ENCODE measurements around the gene CYB561.

Gene CYB561

DNA sequence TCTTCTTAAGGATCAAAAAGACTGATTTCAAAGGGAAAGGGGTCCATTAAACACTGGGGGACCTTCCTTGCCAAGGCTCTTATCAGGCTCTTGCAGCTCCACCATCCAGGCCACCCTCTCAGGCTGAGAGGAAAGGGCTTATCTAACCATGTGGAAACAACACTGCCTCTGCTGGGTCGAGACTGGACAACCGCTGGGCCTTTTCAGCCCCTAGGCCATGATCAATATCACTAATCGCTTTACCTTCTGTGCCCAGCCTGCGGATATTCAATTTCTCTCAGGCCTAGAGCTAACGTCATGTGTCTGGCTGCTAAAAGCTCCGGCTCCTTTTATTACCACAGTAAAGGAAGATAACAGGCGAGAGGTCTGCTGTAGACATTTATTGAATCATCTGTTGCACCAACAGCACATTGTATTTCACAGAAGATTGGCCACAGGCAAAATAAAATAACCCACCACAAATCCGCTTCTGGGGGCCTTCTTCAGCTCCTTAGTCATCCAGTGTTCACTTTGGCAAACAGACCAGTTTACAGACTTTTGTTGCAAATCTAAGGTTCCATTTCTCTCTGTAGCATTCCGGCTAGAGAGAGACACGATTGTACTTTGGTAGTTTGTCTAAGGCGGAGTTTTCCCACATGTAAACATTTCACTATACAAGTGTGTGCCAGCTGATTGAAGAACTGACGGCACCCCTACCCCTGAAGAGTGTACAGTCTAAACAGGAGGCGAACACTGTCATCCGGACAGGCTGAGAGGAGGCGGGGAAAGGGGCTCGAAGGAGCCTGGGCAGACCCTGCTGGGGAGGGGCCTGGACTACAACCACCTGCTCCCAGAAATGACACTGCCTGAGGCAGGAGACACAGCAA is 13.9 kb downstream of the CYB561 start:
- DNase-seq: no peak

DNA sequence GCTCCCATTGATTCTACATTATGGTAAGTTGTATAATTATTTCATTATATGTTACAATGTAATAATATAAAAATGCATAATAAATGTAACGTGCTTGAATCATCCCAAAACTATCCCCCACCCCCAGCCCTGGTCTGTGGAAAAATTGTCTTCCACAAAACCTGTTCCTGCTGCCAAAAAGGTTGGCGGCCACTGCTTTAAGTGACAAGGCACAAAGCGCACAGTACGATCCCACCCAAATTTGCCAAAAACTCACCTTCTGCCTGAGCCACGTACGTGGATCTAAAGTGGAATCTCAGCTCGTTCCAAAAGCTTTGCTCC is 14.5 kb downstream of the CYB561 start:
- no peak for DNase-seq

DNA sequence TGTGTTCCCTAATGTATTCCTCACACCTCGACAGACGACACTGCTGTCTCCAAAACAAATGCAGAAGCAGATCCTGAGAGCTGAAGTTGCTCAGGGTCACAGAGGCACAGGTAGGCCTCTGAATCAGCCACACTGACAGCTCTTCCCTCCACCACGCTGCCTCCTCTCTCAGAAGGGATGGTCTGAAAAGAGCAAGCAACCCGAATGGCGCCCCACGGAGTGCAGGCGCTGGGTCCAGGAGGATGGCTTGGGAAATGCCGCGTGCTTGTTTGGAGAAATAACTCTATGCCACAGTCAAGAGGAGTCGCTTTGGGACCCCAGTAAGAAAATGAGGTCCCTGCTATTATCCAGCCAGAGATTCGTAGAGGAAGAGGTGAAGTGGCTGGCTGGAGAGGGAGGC is 15.9 kb downstream of the CYB561 start:
- no peak for DNase-seq

DNA sequence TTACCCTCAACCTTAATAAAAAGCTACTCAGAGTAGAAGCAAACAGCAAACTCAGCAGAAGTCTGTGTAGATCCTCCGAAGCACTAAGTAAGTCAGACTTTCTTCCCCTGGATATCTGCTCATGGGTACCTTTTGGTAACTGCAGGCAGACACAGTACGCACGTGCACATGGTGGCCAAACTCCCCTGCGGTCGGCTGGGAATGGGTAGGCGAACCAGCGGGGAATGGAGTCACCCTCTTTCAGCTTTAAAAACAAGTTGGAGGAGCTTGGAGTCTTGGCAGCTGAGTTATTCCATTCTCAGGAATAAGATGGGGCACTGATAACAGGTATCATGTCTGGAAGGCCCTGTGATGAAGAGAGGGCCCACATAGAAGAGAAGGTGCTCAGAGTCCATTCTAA is 16.3 kb downstream of the CYB561 start:
- no peak for DNase-seq

DNA sequence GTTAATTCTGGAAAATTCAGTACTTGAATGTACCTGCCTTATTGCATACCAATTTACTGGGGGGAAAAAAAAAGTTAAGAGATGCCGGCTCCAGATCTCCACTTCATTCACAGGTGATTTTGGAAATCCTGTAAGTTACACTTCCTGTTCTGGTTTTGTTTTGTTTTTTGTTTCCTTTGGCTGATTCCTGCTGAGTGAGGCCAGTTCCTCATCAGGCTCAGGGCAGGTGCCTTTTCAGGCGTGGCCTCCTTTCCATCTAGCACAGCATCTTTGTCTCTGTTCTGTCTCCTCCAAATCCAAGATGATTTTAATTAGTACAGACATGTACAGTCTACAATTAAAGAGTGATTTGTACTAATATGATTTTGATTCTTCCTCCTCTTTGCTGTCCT is 19.2 kb downstream of the CYB561 start:
- DNase-seq: no peak

DNA sequence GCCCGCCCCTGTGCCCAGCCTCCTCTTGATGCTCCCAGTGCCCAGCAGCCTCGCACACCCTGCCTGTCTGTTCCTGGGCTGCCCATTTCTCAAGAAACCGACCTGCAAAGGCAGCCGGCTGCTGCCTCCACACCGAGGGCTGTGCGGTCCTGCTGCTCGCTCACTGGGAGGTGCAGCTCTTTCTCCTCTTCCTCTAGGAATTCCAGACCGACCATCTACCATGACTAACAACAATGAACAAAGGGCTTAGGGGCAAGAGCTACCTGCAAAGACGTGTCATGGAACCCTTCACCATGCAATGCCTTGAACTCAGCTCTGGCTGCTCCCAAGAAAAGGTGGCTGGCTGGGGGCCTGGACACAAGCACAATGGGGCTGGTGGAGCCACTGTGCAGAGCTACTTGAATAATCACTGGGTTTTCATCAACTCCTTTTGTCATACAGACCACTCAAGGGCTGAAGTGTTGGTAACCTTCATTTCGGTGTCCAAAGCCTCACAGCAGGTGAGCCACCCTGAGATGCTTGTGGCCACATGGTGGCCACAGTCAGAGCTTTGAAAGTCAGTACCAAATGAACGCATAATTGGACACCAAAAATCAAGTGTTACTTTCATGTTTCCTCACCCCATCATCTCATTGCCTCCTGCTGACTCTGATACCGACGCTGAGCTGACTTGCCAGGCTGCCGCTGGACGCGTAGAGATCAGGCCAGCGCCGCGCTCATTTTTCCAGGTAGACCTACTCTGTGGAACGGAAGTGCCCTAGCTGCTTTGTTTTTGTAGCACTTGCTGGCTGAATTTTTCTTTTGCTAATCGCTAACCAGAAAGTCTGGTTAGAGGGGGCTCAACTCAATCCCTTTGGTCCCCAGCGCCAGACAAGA is 19.8 kb downstream of the CYB561 start:
- no peak for DNase-seq

DNA sequence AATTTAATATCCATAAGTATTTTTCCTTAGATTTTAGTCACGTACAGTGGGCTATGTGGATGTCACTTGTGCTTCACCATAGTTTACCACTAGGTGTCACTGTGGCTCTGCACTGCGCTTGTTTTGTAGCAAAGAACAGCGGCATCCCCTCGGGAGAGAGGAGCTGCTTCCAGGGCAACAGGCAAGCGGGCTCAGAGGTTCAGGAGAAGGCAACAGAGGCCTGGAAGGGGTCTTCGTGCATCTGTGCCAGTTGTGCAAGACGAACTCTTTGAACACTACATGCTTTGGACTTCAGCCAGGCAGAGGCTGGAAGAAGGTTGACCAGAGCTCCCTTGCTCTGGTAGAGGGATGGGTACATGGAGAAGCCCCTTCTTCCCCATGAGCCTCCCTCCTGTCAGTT is 20.6 kb downstream of the CYB561 start:
- peak; percentile 65 to 70 for DNase-seq

DNA sequence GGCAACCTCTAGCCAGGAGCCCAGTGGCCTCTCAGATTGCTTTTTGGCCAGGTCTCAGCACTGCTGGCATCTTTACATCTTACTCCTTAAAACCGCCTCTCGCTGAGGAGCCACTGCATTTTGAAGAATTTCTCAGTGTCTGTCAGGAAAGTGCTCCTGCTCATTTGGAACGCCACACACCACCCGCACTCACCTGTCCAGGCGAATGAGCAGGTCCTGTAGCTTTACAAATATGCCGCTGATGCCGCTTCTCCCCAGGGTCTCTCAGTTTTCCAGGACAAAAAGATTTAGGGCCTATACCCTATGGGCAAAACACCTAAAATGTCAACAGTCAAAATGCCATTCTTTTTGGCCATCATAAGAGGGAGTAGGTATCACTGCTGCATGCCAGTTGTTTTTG is 22.1 kb downstream of the CYB561 start:
- no peak for DNase-seq

DNA sequence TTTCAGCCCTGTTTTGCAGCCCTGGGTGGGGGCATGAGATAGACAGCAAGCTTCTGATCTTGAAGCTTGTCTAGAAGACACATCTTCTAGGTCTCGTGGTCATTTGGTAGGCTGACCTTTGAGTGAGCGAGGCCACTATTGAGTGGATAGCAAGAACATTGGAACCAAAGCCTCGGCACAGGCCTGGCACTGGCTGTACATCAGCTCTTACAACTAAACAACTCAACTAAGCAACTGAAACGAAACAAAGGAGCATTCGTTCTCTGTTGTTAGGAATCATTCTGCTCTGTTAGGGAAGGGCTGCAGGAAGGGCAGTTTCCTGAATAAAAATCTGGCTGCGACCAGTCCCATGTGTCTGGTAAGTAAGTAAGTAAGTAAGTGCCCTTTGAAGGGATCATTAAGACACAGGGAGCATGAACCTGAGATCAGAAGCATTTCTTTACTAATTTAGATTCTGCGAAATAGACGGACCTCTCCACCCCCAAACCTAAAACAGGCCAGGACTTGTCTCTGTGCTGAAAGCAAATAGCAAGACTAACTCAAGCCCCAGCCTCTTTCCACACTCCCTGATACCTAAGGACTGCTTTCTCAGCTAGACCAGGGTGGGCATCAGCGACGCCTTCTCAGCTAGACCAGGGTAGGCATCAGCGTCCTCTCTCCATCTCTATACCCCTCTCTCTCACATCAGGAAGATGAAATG is 22.7 kb downstream of the CYB561 start:
- DNase-seq: no peak

DNA sequence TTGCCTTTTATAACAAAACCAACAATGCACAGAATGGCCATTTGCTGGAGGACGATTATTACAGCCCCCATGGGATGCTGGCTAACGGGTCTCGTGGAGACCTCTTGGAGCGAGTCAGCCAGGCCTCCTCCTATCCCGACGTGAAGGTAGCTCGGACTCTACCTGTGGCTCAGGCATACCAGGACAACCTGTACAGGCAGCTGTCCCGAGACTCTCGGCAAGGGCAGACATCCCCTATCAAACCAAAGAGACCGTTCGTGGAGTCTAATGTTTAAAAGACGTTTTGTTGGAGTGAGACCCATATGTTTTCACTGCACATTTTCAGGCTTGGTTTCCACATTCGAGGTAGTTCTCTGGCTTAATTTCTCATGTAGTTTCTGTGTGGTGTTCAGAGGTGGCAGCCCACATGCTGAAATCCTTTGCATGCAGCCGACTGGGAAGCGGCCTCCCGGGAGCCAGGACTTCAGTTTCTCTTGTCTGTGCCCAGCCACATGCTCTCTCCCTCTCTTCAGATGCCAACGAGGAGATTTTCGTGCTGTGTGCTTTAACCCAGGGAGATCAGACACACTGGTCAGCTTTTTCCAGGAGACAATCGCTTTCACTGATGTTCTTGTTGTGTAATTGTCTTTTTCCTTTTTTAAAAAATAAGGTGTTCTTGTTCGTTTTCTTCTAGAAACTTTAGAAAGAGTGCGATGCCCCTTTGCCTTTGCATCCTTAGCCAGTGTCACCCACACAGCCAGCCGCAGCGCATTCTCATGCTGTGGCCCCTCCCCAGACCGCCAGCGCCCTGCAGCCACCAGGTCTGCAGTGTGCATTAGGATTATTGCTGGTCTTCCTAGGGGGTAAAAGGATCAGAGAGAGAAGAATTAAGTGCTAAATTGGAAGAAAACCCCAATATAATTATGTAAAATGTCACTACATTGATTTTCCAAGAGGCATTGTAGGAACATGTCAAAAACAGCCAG is 24.1 kb downstream of the CYB561 start:
- no peak for DNase-seq

DNA sequence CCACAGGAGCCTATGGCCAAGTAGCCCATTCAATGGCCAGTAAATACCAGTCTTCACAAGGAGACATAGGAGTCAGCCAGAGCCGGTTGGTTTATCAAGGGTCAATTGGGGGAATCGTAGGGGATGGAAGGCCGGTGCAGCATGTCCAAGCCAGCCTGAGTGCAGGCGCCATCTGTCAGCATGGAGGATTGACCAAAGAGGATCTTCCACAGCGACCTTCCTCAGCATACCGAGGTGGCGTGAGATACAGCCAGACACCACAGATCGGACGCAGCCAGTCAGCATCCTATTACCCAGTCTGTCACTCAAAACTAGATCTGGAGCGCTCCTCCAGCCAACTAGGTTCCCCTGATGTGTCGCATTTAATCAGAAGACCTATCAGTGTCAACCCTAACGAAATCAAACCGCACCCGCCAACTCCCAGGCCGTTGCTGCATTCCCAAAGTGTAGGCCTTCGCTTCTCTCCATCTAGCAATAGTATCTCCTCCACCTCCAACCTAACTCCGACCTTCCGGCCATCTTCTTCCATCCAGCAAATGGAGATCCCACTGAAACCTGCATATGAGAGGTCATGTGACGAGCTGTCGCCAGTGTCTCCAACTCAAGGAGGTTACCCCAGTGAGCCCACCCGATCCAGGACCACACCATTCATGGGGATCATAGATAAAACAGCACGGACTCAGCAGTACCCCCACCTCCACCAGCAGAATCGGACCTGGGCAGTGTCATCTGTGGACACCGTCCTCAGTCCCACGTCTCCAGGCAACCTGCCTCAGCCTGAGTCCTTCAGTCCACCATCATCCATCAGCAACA is 25.0 kb downstream of the CYB561 start:
- no peak for DNase-seq

DNA sequence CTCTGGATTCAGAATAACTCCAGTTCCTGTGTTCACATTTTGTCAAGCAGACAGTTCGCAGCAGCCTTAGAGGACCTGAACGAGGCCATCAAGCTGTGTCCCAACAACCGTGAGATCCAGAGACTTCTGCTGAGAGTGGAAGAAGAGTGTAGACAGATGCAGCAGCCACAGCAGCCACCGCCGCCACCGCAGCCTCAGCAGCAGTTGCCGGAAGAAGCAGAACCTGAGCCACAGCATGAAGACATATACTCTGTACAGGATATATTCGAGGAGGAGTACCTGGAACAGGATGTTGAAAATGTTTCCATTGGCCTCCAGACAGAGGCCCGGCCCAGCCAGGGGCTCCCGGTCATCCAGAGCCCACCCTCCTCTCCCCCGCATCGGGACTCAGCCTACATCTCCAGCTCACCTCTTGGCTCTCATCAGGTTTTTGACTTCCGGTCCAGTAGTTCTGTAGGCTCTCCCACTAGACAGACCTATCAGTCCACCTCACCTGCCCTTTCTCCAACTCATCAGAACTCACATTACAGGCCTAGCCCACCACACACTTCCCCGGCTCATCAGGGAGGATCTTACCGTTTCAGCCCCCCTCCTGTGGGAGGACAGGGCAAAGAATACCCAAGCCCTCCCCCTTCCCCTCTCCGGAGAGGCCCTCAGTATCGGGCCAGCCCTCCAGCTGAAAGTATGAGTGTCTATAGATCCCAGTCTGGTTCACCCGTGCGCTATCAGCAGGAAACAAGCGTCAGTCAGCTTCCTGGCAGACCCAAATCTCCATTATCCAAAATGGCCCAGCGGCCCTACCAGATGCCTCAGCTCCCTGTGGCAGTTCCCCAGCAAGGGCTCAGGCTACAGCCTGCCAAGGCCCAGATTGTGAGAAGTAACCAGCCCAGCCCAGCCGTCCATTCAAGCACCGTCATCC is 25.9 kb downstream of the CYB561 start:
- peak; percentile 15 to 26 for DNase-seq

DNA sequence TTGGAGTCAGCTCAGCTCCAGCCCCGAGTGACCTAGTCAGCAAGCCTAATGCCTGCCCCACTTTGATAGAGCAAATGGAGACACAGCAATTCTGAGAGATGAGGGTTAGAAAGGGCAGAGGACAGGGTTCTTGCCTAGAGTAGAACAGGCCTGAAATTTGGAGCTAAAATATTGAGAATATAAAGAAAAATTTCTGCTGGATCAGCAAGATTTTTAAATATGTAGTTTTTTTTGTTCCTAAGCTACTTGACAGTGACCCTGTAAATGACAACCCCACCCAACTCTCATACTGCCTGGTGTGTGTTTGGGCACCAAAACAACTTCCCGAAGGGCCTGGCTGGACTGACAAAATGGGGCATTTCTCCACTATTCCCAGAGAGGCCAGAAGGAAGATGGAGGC is 26.7 kb downstream of the CYB561 start:
- no peak for DNase-seq

DNA sequence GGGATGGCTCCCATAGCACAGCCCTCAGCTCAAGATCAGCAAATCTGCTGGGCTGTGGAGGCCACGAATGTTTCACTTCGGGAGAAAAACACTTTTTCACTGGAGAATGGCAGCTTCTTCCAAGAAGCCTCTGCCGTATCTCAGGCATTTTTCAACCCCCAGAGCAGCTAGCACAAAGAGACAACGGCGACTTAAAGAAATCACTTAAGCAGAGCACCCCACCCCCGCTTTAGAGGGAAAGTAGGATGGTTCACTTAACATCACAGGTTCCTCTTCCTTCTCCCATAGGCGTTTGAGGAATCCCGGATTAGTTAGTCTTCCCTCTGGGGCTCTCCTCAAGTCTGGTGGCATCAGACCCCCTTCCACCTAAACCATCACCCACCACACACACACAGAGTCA is 27.6 kb downstream of the CYB561 start:
- DNase-seq: no peak

DNA sequence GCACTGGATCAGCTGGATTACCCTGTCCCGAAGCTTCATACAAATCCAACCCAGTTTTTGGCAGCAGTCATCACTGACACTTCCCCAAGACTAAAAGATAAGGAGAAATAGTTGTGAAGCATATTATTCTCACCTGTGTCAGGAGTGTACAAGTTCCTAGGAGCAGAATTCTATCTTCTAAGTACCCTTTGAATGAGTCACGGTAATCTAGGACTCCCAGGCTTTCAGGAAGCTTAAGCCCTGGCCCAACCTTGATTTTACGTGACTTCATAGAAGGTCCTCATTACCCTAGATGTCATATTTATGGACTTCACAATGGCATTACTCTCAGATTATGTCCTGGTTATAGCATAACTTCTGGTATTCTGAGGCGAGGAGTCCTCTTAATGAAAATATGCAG is 31.9 kb downstream of the CYB561 start:
- no peak for DNase-seq

DNA sequence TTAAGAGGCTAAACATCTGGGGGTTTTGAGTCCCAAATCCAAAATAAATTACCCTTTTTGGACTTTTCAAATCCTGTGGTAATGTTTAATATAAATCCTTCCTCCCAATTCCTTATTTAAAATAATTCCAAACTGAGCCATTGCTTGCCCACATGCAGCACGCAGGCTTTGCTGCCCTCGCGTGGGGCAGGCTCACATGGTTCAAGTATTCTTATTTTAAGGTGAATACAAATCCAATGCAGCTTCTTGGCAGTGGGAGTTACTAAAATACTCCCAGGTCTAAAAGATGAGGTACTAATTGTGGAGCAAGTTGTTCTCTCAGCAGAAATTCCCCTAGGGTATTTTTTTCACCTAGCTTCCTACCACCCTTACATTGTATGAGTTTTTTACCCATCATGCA is 33.0 kb downstream of the CYB561 start:
- DNase-seq: no peak

DNA sequence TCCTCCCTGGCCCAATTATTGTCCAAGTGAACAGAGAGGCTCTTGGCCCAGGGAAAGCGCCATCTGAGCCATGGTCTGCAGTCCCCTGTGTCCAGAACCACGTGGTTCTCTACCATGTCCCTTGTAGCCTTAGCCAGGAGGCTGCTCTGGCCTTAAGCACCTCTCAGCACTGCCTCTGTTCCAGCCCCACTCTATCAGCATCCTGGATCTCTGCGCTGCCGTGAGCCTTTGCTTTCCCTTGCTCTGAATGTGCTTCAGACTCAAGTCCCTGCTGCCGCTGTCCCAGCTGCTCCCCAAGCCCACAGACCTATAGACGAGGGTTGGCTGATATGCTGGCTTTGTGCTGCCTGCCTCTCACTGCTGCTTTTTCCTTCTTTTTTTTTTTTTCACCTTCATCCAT is 33.9 kb downstream of the CYB561 start:
- DNase-seq: no peak

DNA sequence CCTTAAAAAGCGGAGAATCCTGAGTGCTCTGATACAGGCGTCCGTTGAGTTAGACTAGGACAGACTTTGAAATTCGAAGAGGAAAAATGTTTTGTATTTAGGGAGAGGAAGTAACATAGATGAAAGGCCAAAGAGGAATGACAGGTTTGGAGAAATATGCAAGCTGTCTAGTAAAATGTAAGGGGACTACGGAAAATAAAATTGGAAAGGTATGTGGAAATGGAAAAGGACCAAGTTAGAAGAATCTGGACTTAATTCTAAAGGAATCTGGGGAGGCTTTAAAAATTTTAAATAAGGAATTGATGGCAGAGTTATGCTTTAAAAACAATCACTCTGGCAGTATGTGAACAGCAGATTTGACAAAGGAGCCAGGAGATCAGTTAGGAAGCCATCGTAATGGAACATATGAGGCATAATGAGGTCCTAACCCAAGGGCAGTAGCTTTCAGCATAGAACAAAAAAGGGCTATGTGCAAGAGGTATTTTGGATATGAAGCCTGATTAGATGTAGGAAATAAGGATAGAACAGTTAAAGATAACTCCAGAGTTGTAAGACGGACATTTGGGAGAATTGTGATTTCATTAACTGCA is 38.3 kb downstream of the CYB561 start:
- DNase-seq: no peak

DNA sequence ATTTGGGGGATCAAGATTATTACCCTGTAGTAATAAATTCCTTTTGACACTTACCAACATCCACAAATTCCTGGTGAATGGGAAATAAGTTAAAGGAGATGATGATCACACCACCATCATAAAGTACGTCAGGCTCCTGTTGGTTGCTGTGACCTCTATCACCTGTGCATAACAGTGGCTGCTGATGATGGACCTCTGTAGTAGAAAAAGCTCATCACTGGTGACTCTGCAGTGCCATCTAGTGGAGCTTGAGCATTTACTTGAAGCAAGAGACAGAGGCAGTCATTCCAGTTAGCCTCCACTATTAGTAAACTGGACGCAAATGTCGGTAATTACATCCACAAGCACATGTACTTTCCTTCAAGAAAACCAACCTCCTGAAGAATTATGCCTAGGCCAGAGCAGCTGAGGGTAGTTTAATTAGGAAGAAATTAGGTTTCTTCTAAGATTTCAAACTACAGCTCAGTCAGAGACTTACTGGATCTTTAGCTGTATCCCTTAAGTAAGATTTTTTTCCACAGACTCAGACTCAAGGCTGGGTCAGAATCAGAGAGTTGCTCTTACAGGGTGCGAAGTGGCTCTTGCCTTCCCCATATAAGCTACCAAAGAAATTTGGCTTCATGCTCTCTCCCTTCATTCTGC is 39.3 kb downstream of the CYB561 start:
- peak; percentile 55 to 61 for DNase-seq
